HK-2 (cell line): ENCODE measurements around the gene SLC4A9.
"Not testable (repeated sequence)": the region's sequence is repeated elsewhere in the genome, so short reads cannot be mapped to it uniquely, and the experiment has no call there.

ENCODE experiments used
- DNase-seq: peaks from one replicate; pipeline ENCODE4 v3.0.0-alpha.2; 2018; ENCODE audit not compliant: unreplicated experiment

Gene SLC4A9

DNA sequence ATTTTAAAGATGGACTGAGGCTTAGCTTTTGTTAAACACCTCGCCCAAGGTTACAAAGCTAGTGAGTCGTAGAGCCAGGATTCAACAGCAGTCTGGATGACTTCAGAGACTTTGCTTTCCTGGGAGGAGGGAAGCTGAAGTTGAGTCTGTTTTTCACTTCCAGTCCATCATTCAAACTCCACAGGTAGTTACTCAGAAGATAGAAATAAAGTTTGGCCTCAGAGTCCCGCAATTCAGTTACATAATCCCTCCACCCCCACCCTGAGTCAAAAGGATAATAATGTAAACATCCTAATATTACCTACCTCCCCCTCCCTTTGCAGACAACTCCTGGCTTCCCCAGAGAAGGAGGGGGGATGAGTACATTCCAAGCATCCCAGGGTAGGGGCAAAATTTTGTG is 21.7 kb upstream of the SLC4A9 start:
- no peak for DNase-seq

DNA sequence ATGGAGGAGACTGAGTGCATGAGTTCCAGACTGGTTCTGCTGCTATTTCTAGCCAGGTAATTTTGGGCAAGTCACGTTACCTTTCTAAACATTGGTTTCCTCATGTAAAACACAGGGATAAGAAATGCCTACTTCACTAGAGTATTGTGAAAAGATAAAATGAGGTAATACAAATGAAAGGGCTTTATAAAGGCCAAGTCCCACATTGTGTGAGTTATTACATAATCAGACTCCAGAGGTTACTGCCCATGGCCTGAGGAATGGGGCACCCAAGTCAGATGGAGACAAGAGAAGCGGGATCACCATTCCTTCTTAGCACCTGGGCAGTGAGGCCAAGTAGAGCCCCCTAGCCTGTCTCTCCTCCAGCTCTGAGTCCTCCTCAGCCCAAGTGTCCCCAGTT is 21.1 kb upstream of the SLC4A9 start:
- no peak for DNase-seq

DNA sequence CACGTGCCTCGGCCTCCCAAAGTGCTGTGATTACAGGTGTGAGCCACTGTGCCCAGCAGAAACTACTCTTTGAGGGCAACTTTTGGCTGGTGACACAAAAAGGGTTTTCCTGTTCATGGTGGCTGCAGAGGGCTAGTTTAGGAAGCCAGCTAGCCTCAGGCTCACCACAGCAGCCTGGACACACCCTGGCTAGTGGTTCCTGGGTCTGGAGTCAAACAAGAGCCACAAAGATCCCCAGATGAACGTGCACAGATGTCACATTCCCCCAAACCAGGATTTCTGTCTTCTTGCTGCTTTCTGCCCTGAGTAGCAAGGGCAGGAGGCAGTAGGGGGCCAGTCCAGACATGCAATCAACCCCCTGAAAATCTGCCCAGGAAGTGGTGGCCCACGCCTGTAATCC is 20.4 kb upstream of the SLC4A9 start:
- DNase-seq, result no peak

DNA sequence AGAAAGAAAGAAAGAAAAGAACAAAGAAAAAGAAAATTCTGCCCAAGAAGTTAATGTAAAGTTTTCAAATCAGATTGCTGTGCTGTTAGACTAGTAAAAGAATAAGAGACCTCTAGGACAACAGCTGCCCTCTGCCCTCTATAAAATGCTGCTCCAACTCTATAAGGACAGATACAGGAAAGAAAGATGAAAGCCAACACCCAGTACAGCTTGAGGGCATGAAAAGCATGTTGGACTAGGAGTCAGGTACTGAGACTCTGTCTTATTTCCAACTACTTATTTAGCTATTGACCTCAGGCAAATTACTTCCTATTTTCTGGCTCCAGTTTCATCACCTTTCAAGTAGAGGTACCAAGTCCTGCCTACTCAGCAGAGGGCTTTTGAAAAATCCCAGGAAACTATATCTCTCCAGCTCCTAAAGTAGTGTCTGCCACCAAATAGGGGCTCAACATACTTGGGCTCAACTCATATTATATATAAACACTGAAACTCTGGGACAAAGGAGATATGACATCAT is 19.3 kb upstream of the SLC4A9 start:
- no peak for DNase-seq

DNA sequence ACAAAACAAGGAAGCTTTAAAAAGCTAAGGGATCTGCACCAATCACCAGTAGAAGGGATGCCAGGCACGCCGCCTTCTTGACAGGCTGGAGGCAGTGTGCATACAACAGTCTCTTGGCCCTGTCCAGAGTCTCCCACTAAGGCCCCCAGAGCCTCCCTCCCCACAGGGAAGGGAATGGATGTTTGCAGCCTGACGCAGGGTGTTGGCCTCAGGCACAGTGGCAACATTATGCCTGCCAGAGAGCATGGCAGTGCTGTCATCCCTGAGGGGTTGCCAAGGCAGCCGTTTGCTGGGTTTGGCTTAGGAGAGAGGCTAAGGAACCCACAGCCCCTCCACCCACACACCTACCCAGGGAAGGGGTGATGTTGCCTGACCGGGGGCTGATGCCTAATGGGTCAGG is 18.4 kb upstream of the SLC4A9 start:
- DNase-seq, result no peak

DNA sequence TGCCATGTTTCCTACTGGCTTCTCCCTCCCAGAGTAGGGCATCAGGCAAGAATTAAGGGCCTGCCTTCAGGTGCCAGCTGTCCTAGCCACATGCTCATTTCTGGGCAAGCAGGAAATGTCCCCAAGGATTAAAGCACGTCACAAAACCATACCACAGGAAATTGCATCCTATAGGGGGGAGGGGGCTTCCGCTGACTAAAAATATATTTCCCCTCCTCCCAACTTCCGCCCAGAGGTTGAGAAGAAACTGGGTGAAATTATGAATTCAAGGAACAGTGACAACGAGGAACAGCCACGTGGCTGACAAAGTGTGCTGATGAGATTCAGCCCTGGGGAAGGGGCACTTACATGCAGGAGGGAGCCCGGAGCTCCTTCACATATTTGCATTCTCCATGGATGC is 17.7 kb upstream of the SLC4A9 start:
- DNase-seq, result no peak

DNA sequence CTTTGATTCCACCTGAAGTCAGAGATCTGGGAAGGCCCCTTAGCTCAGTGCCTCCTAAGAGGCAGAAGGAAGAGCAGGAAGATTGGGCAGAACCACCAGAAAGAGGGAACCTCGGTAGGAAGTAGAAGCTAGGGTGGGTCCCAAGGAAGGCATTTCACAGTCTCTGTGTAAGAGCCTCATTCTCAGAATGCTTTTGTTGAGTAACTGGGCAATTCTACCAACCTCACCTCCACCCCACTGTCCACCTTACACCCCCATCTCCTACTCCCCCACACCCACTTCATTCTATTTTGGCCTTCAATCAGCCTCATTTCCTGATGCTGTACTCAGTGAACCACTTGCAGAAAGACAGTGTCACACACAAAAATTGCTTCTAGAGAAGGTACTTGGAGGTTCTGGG is 17.1 kb upstream of the SLC4A9 start:
- DNase-seq, result no peak

DNA sequence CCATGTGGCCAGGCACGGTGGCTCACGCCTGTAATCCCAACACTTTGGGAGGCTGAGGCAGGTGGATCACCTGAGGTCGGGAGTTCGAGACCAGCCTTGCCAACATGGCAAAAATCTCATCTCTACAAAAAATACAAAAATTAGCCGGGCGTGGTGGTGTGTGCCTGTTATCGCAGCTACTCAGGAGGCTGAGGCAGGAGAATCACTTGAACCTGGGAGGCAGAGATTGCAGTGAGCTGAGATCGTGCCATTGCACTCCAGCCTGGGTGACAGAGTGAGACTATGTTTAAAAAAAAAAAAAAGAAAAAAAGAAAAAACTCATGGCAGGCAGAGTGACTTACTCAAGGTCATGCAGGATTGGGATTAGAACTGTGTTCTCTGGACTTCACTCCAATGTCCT is 16.1 kb upstream of the SLC4A9 start:
- not testable (repeated sequence) for DNase-seq

DNA sequence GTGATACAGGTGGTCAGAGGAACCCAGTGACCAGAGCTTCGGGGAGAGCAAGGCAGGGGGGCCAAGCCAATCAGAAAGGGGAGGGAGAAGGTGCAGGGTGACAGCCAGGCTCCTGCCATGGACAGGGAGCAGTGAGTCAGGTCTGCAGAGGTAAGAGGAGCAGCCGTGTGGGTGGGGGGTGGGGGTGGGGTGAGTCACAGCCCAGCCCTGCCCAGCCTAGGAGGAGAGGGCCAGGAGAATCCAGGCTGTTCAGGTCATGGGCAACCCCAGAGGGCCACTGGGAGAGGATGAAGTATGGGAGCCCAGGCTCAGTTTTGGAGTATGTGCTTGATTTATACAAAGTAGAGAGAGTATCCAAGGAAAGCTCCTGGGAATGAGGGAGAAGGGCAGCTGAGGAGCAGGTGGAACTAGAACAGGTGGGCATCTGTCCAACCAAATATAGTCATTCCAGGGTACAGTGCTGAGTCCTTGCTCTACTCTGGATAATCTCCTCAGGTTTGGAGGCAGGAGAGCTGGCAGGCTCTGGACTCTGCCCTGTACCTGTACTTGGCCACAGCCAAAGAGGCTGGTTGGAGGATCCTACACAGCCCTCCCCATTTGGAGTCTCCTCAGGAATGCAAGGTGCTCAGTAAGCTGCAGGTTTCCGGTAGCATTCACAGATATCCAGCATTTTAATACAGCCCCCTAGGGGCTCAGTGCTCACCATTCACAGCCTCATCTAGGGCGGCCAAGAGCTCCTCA is 15.1 kb upstream of the SLC4A9 start:
- DNase-seq, result peak; percentile 67

DNA sequence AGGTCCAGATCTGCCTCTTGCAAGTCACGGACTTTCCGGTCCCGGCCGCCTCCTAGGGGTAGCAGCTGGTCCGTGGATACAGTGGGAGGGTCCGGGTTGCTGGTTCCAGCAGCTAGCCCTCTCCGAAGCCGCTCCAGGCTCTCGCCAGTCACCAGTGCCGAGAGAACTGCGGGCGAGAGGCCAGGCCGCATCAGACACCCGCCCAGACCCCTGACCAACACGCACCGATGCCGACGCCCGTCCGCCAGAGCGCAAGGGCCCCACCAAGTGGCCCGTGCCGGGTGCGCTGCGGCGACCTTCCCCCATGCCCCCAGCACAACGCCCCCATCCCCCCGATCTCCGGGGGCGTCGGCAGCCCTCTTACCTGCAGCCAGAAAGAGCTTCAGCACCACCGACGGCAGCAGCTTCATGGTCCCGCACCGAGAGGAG is 14.1 kb upstream of the SLC4A9 start:
- peak; percentile 53 for DNase-seq

DNA sequence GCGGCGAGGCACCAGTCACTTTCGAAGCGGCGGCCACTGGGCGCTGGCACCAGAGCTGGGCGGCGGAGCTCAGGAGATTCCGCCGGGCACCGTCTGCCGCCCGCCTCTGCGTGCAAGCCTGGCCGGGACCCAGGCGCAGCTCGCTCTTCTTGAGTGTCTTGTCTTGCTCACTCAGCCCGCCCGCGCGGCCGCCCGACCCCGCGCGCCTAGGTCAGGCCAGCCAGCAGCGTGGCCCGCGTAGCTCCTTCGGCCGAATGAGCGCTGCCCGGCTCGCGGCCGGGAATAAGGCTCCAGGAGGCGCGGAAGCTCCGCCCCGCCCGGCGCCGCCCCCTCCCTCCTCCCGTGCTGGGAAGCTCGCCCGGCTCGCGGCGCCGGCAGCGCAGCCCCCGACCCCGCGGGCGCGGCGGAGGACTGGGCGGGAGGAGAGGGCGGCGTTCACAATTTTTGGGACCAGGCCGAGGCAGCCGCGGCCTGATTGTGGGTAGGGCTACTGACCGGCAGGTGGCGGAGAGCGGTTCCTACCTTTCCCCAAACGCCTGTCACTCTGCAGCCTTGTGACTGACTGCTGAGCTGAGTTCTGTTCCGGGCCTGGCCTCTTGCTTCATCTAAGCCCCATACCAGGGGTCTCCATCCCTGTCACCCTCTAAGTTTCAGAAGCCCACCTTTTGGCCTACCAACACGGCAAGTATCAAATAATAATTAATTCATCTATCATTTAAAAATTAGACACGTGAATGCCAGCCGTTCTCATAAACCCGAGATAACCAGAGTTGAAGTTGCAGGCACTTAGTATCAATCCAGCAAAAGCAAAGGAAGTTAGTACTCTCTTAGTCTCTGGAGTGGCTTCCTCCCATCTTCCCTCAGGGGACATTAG is 13.4 kb upstream of the SLC4A9 start, which contains the start of gene HBEGF:
Gene HBEGF, minus strand, starts transcription at position 256 of the 874 bp plus-strand sequence. CDS start 275 bp downstream, outside the sequence.
- peak; percentile 81 for DNase-seq

DNA sequence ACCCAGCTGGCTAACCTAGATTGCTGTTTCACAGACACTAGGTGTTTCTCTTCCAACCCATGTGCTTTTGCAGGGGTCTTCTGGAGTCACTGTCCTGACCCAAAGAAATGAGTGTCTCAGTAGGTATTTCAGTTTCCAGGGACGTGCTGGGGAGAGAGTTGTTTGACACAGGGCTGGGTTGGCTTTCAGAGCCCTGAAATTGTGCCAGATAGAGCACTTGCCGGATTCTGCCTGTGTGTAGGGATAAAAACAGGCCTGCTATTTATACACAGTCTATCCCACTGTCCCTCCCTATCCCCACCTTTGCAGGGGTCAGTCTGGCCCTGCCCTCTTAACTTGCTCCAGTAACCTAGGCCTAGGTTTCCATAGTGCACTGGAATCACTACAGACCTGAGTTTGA is 12.6 kb upstream of the SLC4A9 start:
- no peak for DNase-seq

DNA sequence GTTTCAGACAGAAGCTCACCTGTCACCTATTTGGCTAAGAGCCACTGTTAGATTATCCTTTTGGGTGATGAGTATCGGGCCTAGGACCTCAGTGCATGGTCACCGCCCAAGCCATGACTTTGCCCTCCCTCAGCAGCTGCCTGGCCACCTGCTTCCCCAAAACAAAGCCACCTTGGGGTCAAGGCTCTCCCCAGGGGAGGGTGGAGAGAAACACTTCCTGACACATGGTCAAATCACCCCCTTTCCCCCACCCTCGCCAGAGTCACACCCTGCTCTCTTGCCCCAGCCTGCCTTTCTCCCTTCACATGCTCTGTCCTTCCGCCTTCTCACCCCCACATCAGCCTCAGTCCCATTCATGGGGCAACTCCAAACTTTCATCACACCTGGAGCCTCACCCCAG is 11.9 kb upstream of the SLC4A9 start:
- DNase-seq, result no peak

DNA sequence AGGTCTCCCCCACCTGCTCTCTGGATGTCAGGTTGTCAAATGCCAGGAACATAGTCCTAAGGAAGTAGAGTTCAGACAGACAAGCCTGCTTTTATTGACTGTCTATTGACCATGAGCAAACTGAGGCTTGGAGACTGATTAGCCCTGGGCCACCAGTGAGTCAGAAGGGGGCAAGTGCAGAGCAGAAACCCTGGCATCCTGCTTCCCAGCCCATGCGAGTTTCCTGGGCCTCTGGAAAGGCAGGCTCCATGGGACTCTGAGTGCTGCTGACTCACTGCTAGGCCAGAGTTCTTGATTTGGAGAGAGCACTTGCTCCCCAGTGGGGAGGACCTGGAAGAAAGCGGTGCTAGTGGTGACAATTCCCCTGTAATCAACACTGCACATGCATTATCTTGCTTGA is 10.8 kb upstream of the SLC4A9 start:
- no peak for DNase-seq

DNA sequence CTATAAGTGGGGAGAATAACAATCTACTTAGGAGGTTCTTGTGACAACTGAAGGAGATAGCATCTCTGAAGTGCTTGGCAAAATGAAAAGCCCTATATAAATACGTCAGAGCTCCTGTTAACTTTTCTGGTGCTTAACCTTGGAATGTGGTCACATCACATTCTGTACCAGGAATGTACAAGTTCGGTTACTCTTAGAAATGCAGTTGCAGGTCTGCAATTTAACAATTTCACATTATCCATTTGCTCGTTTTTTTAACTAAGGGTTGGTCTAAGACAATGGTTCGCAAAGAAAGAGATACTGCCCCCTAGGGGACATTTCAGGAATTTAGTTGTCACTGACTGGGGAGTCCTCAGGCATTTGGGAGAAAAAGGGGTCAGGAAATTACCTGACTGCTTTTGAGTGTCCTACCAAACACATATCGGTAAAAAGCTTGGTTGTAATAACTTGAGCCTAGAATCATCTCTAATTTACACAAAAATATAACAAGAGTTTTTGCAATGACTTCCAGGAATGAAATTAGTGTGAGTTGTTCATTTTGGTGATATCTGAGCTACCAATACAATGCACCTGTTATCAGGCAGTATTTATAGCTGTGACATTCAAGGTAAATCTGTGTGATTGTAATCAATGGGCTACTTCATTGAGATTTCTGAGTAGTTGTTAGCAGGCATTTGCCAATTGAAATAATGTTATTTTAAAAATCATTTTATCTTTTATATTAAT is 8.2 kb upstream of the SLC4A9 start:
- DNase-seq, result no peak

DNA sequence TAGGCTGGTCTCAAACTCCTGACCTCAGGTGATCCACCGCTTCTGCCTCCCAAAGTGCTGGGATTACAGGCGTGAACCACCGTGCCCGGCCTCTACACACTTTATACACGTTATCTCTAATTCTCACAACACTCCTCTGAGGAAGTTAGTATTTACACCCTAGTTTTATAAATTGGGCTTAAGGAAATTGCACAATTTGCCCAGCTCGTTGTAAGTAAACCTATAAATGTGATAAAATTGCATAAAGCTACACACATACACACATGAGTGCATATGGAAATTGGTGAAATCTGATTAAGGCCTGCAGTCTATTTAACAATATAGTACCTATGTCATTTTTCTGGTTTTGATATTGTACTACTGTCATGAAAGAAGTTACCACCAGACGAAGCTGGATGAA is 4.4 kb upstream of the SLC4A9 start:
- DNase-seq, result no peak

DNA sequence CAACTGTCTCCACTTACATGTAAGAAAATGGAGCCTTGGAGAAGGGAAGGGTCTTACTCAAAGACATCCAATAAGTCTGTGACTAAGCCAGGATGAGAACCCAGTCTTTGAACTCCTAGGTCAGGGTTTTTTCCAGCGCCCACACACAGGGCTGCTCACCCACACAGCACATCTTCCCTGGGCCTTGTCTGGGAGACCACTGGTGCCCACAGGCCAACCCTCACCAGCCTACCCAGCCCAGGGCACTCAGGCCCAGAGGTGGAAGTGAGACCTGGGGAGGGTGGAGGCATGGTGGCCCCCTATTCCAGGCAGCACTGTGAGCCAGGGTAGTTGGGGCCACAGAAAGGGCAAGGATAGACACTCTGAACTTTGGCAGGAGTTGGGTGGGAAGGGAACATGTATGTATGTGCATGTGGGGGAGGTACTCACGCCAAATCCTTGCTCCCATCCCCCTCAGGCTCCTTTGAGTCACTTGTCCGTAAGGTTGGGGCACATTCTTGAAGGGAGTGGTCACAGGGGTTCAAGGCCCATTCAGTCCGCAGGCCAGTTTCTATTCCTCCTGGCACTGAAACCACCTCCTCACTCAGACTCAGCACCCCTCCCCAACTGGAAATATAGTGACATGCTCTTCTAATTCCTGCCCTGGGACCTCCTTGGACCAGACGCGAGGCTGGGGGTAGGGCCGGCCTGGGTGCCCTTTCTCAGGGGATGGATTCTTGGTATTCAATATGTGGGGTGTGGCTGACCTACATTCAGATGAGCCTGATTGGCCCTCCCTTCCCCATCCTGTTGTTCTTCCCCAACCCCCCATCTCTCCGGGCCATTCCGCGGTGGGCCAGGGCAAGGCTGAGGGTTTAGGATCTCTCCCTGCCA is 2.9 kb upstream of the SLC4A9 start:
- DNase-seq, result no peak

DNA sequence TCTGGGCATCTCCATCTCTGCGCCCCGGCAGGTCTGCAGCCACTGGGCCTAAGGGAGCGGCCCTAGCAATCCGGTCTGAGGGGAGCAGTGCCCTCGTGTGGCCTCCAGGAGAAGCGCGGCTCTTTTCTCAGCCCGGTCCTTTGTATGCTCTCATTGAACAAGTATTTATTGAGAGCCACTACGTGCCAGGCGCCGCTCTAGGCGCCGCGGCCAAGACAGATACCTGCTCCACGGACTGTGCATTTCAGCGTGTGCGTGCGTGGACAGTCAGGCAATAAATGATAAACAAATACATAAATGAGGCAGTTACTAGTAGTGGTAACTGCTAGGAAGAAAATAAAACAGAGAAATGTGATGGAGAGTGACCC is 2.3 kb upstream of the SLC4A9 start:
- peak; percentile 83 for DNase-seq

DNA sequence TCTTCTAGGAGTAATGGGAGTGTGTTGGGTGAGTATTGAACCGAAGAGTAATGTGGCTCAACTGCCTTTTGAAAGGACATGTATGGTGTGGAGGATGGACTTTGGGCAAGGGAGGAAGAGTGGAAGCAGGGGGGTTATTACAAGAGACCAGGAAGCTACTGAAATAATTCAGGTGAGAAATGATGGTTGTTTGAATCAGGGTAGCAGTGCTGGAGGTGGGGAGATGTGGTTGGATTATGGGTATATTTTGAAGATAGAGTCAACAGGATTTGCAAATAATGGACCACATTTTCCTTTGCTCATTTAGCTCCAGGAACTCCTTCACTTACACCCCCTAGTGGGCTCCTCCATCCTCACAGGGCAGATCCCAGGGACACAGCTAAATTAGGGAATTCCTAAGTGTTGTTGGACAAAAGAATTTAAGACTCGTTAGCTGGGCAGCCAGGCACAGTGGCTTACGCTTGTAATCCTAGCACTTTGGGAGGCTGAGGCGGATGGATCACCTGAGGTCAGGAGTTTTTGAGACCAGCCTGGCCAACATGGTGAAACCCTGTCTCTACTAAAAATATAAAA is 1.2 kb upstream of the SLC4A9 start:
- no peak for DNase-seq

DNA sequence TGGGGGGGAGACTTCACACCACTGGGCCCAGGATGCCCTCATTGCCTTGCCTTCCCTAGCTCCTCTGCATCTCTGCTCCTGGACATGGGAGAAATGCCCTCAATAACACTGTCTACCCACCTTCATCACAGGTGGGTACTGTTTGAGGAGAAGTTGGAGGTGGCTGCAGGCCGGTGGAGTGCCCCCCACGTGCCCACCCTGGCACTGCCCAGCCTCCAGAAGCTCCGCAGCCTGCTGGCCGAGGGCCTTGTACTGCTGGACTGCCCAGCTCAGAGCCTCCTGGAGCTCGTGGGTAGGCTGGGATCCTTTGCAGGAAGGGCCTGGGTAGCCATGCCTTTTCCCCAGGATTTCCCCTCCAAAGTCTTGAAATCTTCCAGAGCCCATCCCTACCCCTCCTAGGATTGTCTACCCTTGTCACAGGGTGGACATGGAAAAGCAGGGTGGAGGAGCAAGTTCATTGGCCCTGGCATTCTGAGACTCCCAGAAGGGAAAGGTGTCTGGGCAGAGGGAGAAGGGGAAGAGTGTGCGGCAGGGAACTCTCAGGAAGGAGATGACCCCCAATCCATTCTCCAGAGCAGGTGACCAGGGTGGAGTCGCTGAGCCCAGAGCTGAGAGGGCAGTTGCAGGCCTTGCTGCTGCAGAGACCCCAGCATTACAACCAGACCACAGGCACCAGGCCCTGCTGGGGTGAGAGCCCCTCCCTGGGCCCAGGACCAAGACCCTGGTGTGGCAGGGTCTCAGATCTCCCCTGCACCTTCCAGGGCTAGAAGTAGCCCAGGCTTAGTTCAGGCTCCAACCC is 886 bp downstream of the SLC4A9 start:
- no peak for DNase-seq
